Stimulated activated CD4-positive, alpha-beta T cell treated with anti-CD3 and anti-CD28 coated beads, TNF-alpha, amount 100 ng/mL, for 4 hours (primary cell): ENCODE data around the gene PAX1.

Experiments
- DNase-seq, 3 experiments: peaks; one replicate each; pipeline ENCODE4 v3.0.0-alpha.2; 2020; ENCODE audit warnings: low read depth in 3 of 3

PAX1 gene

DNA sequence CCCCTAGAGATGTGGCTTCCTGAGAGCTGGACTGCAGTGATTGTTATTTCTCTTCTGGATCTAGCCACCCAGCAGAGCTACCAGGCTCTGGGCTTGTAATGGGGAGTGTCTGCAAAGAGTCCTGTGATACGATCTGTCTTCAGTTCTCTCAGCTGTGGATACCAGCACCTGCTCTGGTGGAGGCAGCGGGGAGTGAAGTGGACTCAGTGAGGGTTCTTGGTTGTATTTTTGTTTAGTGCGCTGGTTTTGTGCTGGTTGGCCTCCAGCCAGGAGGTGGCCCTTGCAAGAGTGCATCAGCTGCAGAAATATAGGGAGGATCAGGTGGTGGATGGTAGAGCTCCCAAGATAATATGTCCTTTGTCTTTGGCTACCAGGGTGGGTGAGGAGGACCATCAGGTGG lies 33.7 kb downstream of the PAX1 start:
- DNase-seq: no peak

DNA sequence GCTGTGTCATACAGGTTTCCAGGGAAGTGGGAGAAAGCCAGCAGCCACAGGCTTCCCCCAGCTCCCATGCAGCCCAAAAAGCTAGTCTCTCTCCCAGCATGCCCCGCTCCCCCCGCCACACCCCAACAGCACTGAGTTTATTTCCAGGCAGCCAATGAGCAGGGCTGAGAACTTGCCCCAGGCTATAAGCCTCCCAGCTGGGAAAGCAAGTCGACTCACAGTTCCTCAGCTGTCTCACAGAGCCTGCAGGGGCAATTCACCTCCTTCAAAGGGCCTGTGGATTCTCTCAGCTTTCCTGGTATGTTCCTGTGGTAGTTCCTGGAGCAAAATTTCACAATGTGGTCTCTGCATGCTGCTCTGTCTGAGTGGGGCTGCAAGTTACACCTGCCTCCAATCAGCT lies 34.2 kb downstream of the PAX1 start:
- no peak for DNase-seq

GRCh38 chr20:21741266-21741665 lies 35.8 kb downstream of the PAX1 start:
- DNase-seq: no peak

- DNase-seq: no peak
These were observed 57.2 kb downstream of the PAX1 start for GRCh38 chr20:21762646-21763045.

- DNase-seq: no peak
These were observed 61.8 kb downstream of the PAX1 start for GRCh38 chr20:21767200-21767738.

- no peak for DNase-seq
These were observed 62.3 kb downstream of the PAX1 start for GRCh38 chr20:21767739-21768223.
